ENCODE measurements around the gene ZDHHC3. TPM values are rescaled to one million over a fixed set of nuclear protein-coding genes. Genes with fewer than 3 reads are reported as not detected.
A peak's percentile ranks its signal among the peaks of the same experiment; 100 is the strongest.

Gene ZDHHC3
- total and polyA plus RNA-seq, 3 donors from 2014 or later = 122 to 248 (median 164) TPM

- peaks cover 34% of the 10 kb centered on the region for H3K4me1 ChIP-seq
- intact Hi-C loops (cut with DNase I; ENCODE audit: low total_unique reads) = no loop called here
- TF ChIP-seq POLR2A (IDR thresholded peaks at IDR 0.05) (no peak), CTCF (IDR thresholded peaks at IDR 0.05) (no peak)
- H3K4me3 ChIP-seq = no peak overlapping the region
- peak overlapping the region; percentile 55 to 72 for H3K27ac ChIP-seq
- no peaks in the 10 kb centered on the region for H3K27me3 ChIP-seq
- no peaks in the 10 kb centered on the region for H3K9me3 ChIP-seq
- H3K36me3 ChIP-seq (ENCODE audit: low read depth, missing control alignments) = no peaks in the 10 kb centered on the region
- no peak for DNase-seq
- 28 to 36% methylated on average over 3 of the region's 3 CpGs for WGBS, 2 donors
Measured at GRCh38 chr3:45010811-45011333, 34.9 kb upstream of the ZDHHC3 start.

GRCh38 chr3:45009868-45010267 is 33.9 kb upstream of the ZDHHC3 start:
- H3K36me3 ChIP-seq (ENCODE audit: low read depth, missing control alignments) = no peaks in the 10 kb centered on the region
- H3K4me3 ChIP-seq = no peak overlapping the region
- DNase-seq = no peak
- H3K27ac ChIP-seq = no peak overlapping the region
- TF ChIP-seq CTCF (IDR thresholded peaks at IDR 0.05) (no peak), POLR2A (IDR thresholded peaks at IDR 0.05) (no peak)
- intact Hi-C loops (cut with DNase I; ENCODE audit: low total_unique reads) = no loop called here
- no peaks in the 10 kb centered on the region for H3K9me3 ChIP-seq
- no peaks in the 10 kb centered on the region for H3K27me3 ChIP-seq
- WGBS, 2 donors = 85 to 100% methylated on average over 1 of the region's 1 CpG
- H3K4me1 ChIP-seq = peaks cover 32% of the 10 kb centered on the region

DNA sequence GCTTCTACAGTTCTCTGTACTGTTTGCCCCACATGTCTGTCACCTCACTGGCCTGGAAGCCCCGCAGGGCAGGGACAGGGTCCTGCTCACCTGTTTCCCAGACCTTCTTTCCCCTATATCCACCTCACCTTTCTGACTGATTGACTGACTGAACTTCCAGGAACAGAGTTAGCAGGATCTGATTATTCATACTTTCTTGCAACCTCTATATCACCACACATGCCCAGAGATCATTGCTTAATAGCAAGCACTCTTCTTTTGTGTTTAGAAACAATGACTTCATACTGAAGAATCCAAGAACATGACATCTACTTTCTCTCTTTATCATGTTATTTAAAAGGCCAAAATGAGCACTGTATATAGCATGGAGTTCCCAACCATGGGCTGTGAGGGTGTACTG is 32.1 kb upstream of the ZDHHC3 start:
- Histone ChIP-seq H3K27me3 (no peaks in the 10 kb centered on the region), H3K4me3 (no peak overlapping the region), H3K4me1 (peaks cover 32% of the 10 kb centered on the region), H3K36me3 (ENCODE audit: low read depth, missing control alignments) (no peaks in the 10 kb centered on the region), H3K9me3 (no peaks in the 10 kb centered on the region), H3K27ac (no peak overlapping the region)
- WGBS, 2 donors = 91 to 92% methylated on average over 1 of the region's 1 CpG
- intact Hi-C loops (cut with DNase I; ENCODE audit: low total_unique reads) = no loop called here
- TF ChIP-seq CTCF (IDR thresholded peaks at IDR 0.05) (no peak), POLR2A (IDR thresholded peaks at IDR 0.05) (no peak)
- no peak for DNase-seq

DNA sequence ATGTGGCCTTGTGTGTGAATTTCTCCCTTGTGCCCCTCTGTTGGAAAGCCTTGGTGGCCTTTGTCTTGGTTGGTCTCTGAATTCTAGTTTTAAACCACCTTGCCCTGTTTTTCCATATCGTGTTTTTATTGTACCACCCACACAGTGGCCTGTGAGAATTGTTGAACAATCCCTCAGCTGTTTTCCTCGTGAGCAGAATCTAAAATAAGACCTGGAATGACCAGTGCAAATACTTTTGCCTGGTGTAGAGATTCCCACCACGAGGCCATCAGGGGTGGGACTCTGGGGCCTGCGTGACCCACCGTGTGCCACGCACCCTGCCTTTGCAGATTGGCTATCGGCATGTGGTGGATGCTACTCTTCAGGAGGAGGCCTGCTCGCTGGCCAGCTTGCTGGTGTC is 31.1 kb upstream of the ZDHHC3 start:
- H3K36me3 ChIP-seq (ENCODE audit: low read depth, missing control alignments) = no peaks in the 10 kb centered on the region

More for the DNA sequence above, 31.1 kb upstream of the ZDHHC3 start:
- DNase-seq = no peak
- Histone ChIP-seq H3K4me3 (no peak overlapping the region), H3K9me3 (no peaks in the 10 kb centered on the region), H3K27me3 (no peaks in the 10 kb centered on the region), H3K27ac (no peak overlapping the region), H3K4me1 (peaks cover 23% of the 10 kb centered on the region)
- WGBS, 2 donors = 87 to 91% methylated on average over 7 to 8 of the region's 8 CpGs
- TF ChIP-seq CTCF (IDR thresholded peaks at IDR 0.05) (no peak), POLR2A (IDR thresholded peaks at IDR 0.05) (no peak)
- intact Hi-C loops (cut with DNase I; ENCODE audit: low total_unique reads) = no loop called here
